HG02943 (cell line): ENCODE data around the gene DDX52.

Source experiments
- ATAC-seq: cut with Tn5 transposase; IDR thresholded peaks from one replicate; pipeline ENCODE4 v1.9.1; 2021; ENCODE audit warnings: mild to moderate bottlenecking, low read depth, moderate library complexity; ENCODE audit not compliant: unreplicated experiment

Gene DDX52

GRCh38 chr17:37592291-37592690 lies 51.0 kb downstream of the DDX52 start:
- ATAC-seq = no peak

GRCh38 chr17:37585066-37585465 lies 58.2 kb downstream of the DDX52 start:
- ATAC-seq = no peak

- ATAC-seq = no peak
These were observed 67.0 kb downstream of the DDX52 start for GRCh38 chr17:37576281-37576680.

- ATAC-seq = no peak
These were observed 68.8 kb downstream of the DDX52 start for GRCh38 chr17:37574427-37574826.

- no peak for ATAC-seq
These were observed 71.6 kb downstream of the DDX52 start for GRCh38 chr17:37571674-37572073.

GRCh38 chr17:37570527-37571093 lies 72.6 kb downstream of the DDX52 start:
- no peak for ATAC-seq

GRCh38 chr17:37568350-37569053 lies 74.7 kb downstream of the DDX52 start:
- ATAC-seq = no peak

GRCh38 chr17:37567538-37567937 lies 75.7 kb downstream of the DDX52 start:
- ATAC-seq = no peak

GRCh38 chr17:37567137-37567536 lies 76.1 kb downstream of the DDX52 start:
- no peak for ATAC-seq

- no peak for ATAC-seq
These were observed 79.0 kb downstream of the DDX52 start for GRCh38 chr17:37564252-37564651.

- no peak for ATAC-seq
These were observed 81.1 kb downstream of the DDX52 start for GRCh38 chr17:37562016-37562745.
